SK-N-SH (cell line): Measurements from ENCODE around the gene PCSK6.

Source experiments
- CHD2 ChIP-seq: fragments of 150-350 bp; IDR thresholded peaks from 2 replicates; pipeline ENCODE4 v1.6.1; 2018; ENCODE audit warnings: low read length; ENCODE audit not compliant: partially characterized antibody
- CTCF ChIP-seq: fragments of 200-600 bp; sonication (generic); IDR thresholded peaks from 2 replicates; pipeline ENCODE4 v1.6.1; 2017; ENCODE audit warnings: antibody characterized with exemption, mild to moderate bottlenecking, moderate library complexity
- ELF1 ChIP-seq: IDR thresholded peaks from 2 replicates; pipeline ENCODE4 v1.4.0; 2012
- EP300 ChIP-seq, 2 experiments: IDR thresholded peaks; 2 replicates each; pipeline versions ENCODE4 v1.4.0 to v1.6.1; 2012; ENCODE audit warnings: borderline replicate concordance in 1 of 2, low read depth in 1 of 2, low read length in 1 of 2
- EZH2phosphoT487 ChIP-seq: fragments of 200-600 bp; sonication (generic); IDR thresholded peaks from 2 replicates; pipeline ENCODE4 v1.6.1; 2017; ENCODE audit warnings: low read depth, mixed run types, mild to moderate bottlenecking, antibody characterized with exemption, moderate library complexity, borderline replicate concordance
- GABPA ChIP-seq: IDR thresholded peaks from 2 replicates; pipeline ENCODE4 v1.4.0; 2012; ENCODE audit warnings: low read depth, mild to moderate bottlenecking
- NRF1 ChIP-seq: IDR thresholded peaks from 2 replicates; pipeline ENCODE4 v1.6.1; 2012; ENCODE audit warnings: low read depth, mild to moderate bottlenecking, low read length
- POLR2AphosphoS5 ChIP-seq: IDR thresholded peaks from 2 replicates; pipeline ENCODE4 v1.6.1; 2012; ENCODE audit warnings: low read depth, low read length
- RCOR1 ChIP-seq: fragments of 150-350 bp; IDR thresholded peaks from 2 replicates; pipeline ENCODE4 v1.6.1; 2017; ENCODE audit warnings: antibody characterized with exemption, low read length
- REST ChIP-seq: IDR thresholded peaks from 2 replicates; pipeline ENCODE4 v1.6.1; 2012; ENCODE audit warnings: mild to moderate bottlenecking, low read depth, low read length, moderate library complexity
- SIN3A ChIP-seq: IDR thresholded peaks from 2 replicates; pipeline ENCODE4 v1.6.1; 2012; ENCODE audit warnings: low read depth, mild to moderate bottlenecking, low read length, moderate library complexity, borderline replicate concordance
- TAF1 ChIP-seq: IDR thresholded peaks from 2 replicates; pipeline ENCODE4 v1.6.1; 2012; ENCODE audit warnings: low read depth, mild to moderate bottlenecking, low read length, moderate library complexity, borderline replicate concordance
- TF ChIP-seq, protein P1 (sequence below): IDR thresholded peaks from 2 replicates; pipeline ENCODE4 v1.4.0; 2012; ENCODE audit warnings: low read depth

- TF ChIP-seq CTCF (no peak), EP300 (IDR thresholded peaks at IDR 0.05; ENCODE audit: borderline replicate concordance in 1 of 2, low read depth in 1 of 2, low read length in 1 of 2) (no peak), POLR2AphosphoS5 (no peak), SIN3A (no peak), REST (no peak), TAF1 (no peak), ELF1 (no peak), GABPA (no peak), CHD2 (no peak), NRF1 (no peak), EZH2phosphoT487 (no peak), RCOR1 (no peak)
- TF ChIP-seq, protein P1, sequence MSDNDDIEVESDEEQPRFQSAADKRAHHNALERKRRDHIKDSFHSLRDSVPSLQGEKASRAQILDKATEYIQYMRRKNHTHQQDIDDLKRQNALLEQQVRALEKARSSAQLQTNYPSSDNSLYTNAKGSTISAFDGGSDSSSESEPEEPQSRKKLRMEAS: no peak
Measured at GRCh38 chr15:101371081-101371480, 118.4 kb downstream of the PCSK6 start.
